Dendritic cell treated with granulocyte-macrophage colony-stimulating factor and Interleukin-4, amounts not matched to agents 40 ng/mL and 50 ng/mL, for 4 days (primary cell): ENCODE measurements around the gene ADD2.
"Not testable (repeated sequence)": the region's sequence is repeated elsewhere in the genome, so short reads cannot be mapped to it uniquely, and the experiment has no call there.

ENCODE experiments used
- H3K27ac Mint-ChIP-seq: one replicate; pipeline ENCODE4 v1.8.0; 2022; ENCODE audit warnings: mild to moderate bottlenecking, mixed read lengths
- H3K27me3 Mint-ChIP-seq: one replicate; pipeline ENCODE4 v1.8.0; 2022; ENCODE audit warnings: mild to moderate bottlenecking, mixed read lengths
- H3K36me3 Mint-ChIP-seq: one replicate; pipeline ENCODE4 v1.8.0; 2022; ENCODE audit warnings: low read depth, mixed read lengths
- H3K4me1 Mint-ChIP-seq: one replicate; pipeline ENCODE4 v1.8.0; 2022; ENCODE audit warnings: low read depth, mixed read lengths
- H3K4me3 Mint-ChIP-seq: one replicate; pipeline ENCODE4 v1.8.0; 2022; ENCODE audit warnings: mild to moderate bottlenecking, moderate library complexity, mixed read lengths
- H3K9me3 Mint-ChIP-seq: one replicate; pipeline ENCODE4 v1.8.0; 2022; ENCODE audit warnings: mixed read lengths
- intact Hi-C: fragments of 100-400 bp; cut with micrococcal nuclease; formaldehyde crosslinking; loops from one replicate; pipeline ENCODE4 v1.15.0; 2022

The ADD2 gene

GRCh38 chr2:70767699-70768589 is at the start of gene ADD2:
TSS of gene ADD2 (minus strand) at chr2:70768200. CDS start at chr2:70706408, 61,792 bp downstream.
- H3K9me3 Mint-ChIP-seq: no peaks in the 10 kb centered on the region
- intact Hi-C loops: no loop called here
- H3K4me3 Mint-ChIP-seq: peak within 1 kb of the TSS; percentile 79
- H3K4me1 Mint-ChIP-seq: peaks cover 14% of the 10 kb centered on the region
- peaks cover 71% of the 10 kb centered on the region for H3K27me3 Mint-ChIP-seq
- H3K27ac Mint-ChIP-seq: peak within 1 kb of the TSS; percentile 68
- no peaks in the 10 kb centered on the region for H3K36me3 Mint-ChIP-seq

- H3K36me3 Mint-ChIP-seq: no peaks in the 10 kb centered on the region
- H3K4me1 Mint-ChIP-seq: peaks cover 19% of the 10 kb centered on the region
- H3K27me3 Mint-ChIP-seq: peaks cover 35% of the 10 kb centered on the region
- no peaks in the 10 kb centered on the region for H3K9me3 Mint-ChIP-seq
- H3K4me3 Mint-ChIP-seq: no peak overlapping the region
- no peak overlapping the region for H3K27ac Mint-ChIP-seq
- intact Hi-C loops: no loop called here
Observed at GRCh38 chr2:70817284-70817954, 49.4 kb upstream of the ADD2 start.

- no peak overlapping the region for H3K27ac Mint-ChIP-seq
- peaks cover 37% of the 10 kb centered on the region for H3K27me3 Mint-ChIP-seq
- H3K36me3 Mint-ChIP-seq: no peaks in the 10 kb centered on the region
- no peak overlapping the region for H3K4me3 Mint-ChIP-seq
- intact Hi-C loops: no loop called here
- no peaks in the 10 kb centered on the region for H3K9me3 Mint-ChIP-seq
- H3K4me1 Mint-ChIP-seq: peaks cover 14% of the 10 kb centered on the region
Observed at GRCh38 chr2:70816726-70817125, 48.7 kb upstream of the ADD2 start.

GRCh38 chr2:70808983-70809958 is 41.3 kb upstream of the ADD2 start:
- Mint-ChIP-seq H3K4me3 (no peak overlapping the region), H3K9me3 (no peaks in the 10 kb centered on the region), H3K27me3 (peaks cover 33% of the 10 kb centered on the region), H3K27ac (peak overlapping the region; percentile 10), H3K36me3 (no peaks in the 10 kb centered on the region), H3K4me1 (peaks cover 6% of the 10 kb centered on the region)
- intact Hi-C loops: no loop called here

- peaks cover 17% of the 10 kb centered on the region for H3K4me1 Mint-ChIP-seq
- no peaks in the 10 kb centered on the region for H3K9me3 Mint-ChIP-seq
- H3K36me3 Mint-ChIP-seq: no peaks in the 10 kb centered on the region
- H3K27me3 Mint-ChIP-seq: peaks cover 26% of the 10 kb centered on the region
- intact Hi-C loops: no loop called here
- no peak overlapping the region for H3K4me3 Mint-ChIP-seq
- no peak overlapping the region for H3K27ac Mint-ChIP-seq
Observed at GRCh38 chr2:70807828-70808118, 39.8 kb upstream of the ADD2 start.

- no peak overlapping the region for H3K27ac Mint-ChIP-seq
- no peaks in the 10 kb centered on the region for H3K9me3 Mint-ChIP-seq
- no peak overlapping the region for H3K4me3 Mint-ChIP-seq
- H3K36me3 Mint-ChIP-seq: no peaks in the 10 kb centered on the region
- H3K4me1 Mint-ChIP-seq: peaks cover 17% of the 10 kb centered on the region
- peaks cover 26% of the 10 kb centered on the region for H3K27me3 Mint-ChIP-seq
- intact Hi-C loops: no loop called here
Observed at GRCh38 chr2:70807102-70807827, 39.3 kb upstream of the ADD2 start.

GRCh38 chr2:70806620-70807019 is 38.6 kb upstream of the ADD2 start:
- peaks cover 19% of the 10 kb centered on the region for H3K4me1 Mint-ChIP-seq
- H3K27ac Mint-ChIP-seq: no peak overlapping the region
- H3K4me3 Mint-ChIP-seq: no peak overlapping the region
- H3K9me3 Mint-ChIP-seq: no peaks in the 10 kb centered on the region
- peaks cover 25% of the 10 kb centered on the region for H3K27me3 Mint-ChIP-seq
- no peaks in the 10 kb centered on the region for H3K36me3 Mint-ChIP-seq
- intact Hi-C loops: no loop called here

GRCh38 chr2:70806013-70806412 is 38.0 kb upstream of the ADD2 start:
- H3K4me3 Mint-ChIP-seq: no peak overlapping the region
- no peaks in the 10 kb centered on the region for H3K36me3 Mint-ChIP-seq
- intact Hi-C loops: no loop called here
- H3K27me3 Mint-ChIP-seq: peaks cover 28% of the 10 kb centered on the region
- H3K4me1 Mint-ChIP-seq: peaks cover 25% of the 10 kb centered on the region
- no peak overlapping the region for H3K27ac Mint-ChIP-seq
- no peaks in the 10 kb centered on the region for H3K9me3 Mint-ChIP-seq

- intact Hi-C loops: no loop called here
- H3K9me3 Mint-ChIP-seq: peaks cover 11% of the 10 kb centered on the region
- no peak overlapping the region for H3K4me3 Mint-ChIP-seq
- H3K27ac Mint-ChIP-seq: no peak overlapping the region
- peaks cover 59% of the 10 kb centered on the region for H3K4me1 Mint-ChIP-seq
- H3K36me3 Mint-ChIP-seq: peaks cover 9% of the 10 kb centered on the region
- H3K27me3 Mint-ChIP-seq: peaks cover 16% of the 10 kb centered on the region
Observed at GRCh38 chr2:70801607-70802263, 33.7 kb upstream of the ADD2 start.

GRCh38 chr2:70799706-70800105 is 31.7 kb upstream of the ADD2 start:
- intact Hi-C loops: no loop called here
- Mint-ChIP-seq H3K27ac (no peak overlapping the region), H3K4me1 (peaks cover 79% of the 10 kb centered on the region), H3K9me3 (peaks cover 11% of the 10 kb centered on the region), H3K27me3 (peaks cover 12% of the 10 kb centered on the region), H3K36me3 (peaks cover 9% of the 10 kb centered on the region), H3K4me3 (no peak overlapping the region)

GRCh38 chr2:70797996-70798395 is 30.0 kb upstream of the ADD2 start:
- H3K4me1 Mint-ChIP-seq: peaks cover 85% of the 10 kb centered on the region

GRCh38 chr2:70797506-70797905 is 29.5 kb upstream of the ADD2 start:
- peaks cover 7% of the 10 kb centered on the region for H3K27me3 Mint-ChIP-seq
- peaks cover 11% of the 10 kb centered on the region for H3K9me3 Mint-ChIP-seq
- H3K27ac Mint-ChIP-seq: peak overlapping the region; percentile 80
- H3K4me3 Mint-ChIP-seq: no peak overlapping the region
- intact Hi-C loops: no loop called here
- peaks cover 9% of the 10 kb centered on the region for H3K36me3 Mint-ChIP-seq
- H3K4me1 Mint-ChIP-seq: peaks cover 86% of the 10 kb centered on the region

More at GRCh38 chr2:70797996-70798395, 30.0 kb upstream of the ADD2 start:
- H3K9me3 Mint-ChIP-seq: peaks cover 11% of the 10 kb centered on the region
- H3K36me3 Mint-ChIP-seq, H3K4me3 Mint-ChIP-seq, intact Hi-C loops: not testable (repeated sequence)
- peaks cover 10% of the 10 kb centered on the region for H3K27me3 Mint-ChIP-seq
- peak overlapping the region; percentile 80 for H3K27ac Mint-ChIP-seq

GRCh38 chr2:70796262-70796661 is 28.3 kb upstream of the ADD2 start:
- Mint-ChIP-seq H3K4me3 (no peak overlapping the region), H3K27me3 (peaks cover 3% of the 10 kb centered on the region), H3K4me1 (peaks cover 90% of the 10 kb centered on the region), H3K36me3 (peaks cover 9% of the 10 kb centered on the region), H3K9me3 (peaks cover 11% of the 10 kb centered on the region), H3K27ac (peak overlapping the region; percentile 21)
- intact Hi-C loops: no loop called here
